ENCODE measurements around the gene PDE9A. TPM values are rescaled to one million over a fixed set of nuclear protein-coding genes. Genes with fewer than 3 reads are reported as not detected.

The PDE9A gene
- total and polyA plus RNA-seq, 2 of the 4 experiments (the other 2 are of a cell fraction), result 0.89 to 0.90 TPM

DNA sequence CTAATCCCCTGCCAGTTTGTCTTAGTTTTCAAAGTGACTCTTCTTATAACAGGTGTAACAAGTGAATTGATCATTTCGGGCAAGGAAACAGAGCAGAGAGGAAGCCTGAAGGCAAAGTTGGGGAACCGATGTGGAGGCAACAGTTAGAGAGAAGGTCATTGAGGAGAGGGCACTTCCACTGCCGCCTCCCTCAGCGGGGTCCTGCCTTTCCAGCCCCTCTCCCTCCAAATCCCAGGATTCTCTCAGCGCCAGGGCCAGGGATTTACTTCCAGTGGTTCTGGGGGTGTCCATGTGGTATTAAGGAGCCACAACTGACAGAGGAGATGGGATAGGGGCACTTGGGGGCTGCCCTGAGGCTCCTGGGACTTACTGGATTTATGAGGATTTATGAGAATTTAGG, 39.7 kb upstream of the PDE9A start:
- Histone ChIP-seq H3K56ac (ENCODE audit: extremely low read depth, insufficient read depth, low read length) (no peak overlapping the region), H4K20me1 (ENCODE audit: insufficient read depth, low read length) (no peaks in the 10 kb centered on the region), H2AK9ac (replicated peaks; ENCODE audit: low read depth, low read length, poor library complexity) (no peak overlapping the region), H3K14ac (replicated peaks; ENCODE audit: low read depth, low read length) (no peak overlapping the region), H4K8ac (ENCODE audit: low read depth in 2 of 2, low read length in 2 of 2) (no peak overlapping the region), H2BK5ac (ENCODE audit: low read depth, low read length, poor library complexity, severe bottlenecking) (no peak overlapping the region), H3K79me1 (ENCODE audit: low read depth in 1 of 2, low read length in 2 of 2) (no peaks in the 10 kb centered on the region), H4K5ac (ENCODE audit: low read depth, low read length) (no peak overlapping the region), H2BK120ac (ENCODE audit: low read depth, low read length) (no peak overlapping the region), H2BK15ac (ENCODE audit: low read depth, low read length) (no peak overlapping the region), H3K36me3 (ENCODE audit: control insufficient read depth, insufficient read depth, low read length) (no peaks in the 10 kb centered on the region), H2AFZ (replicated peaks; ENCODE audit: low read length, poor library complexity) (no peak overlapping the region), H2AK5ac (ENCODE audit: low read depth, low read length) (no peak overlapping the region), H3K9ac (ENCODE audit: low read depth, low read length) (no peak overlapping the region), H2BK20ac (ENCODE audit: low read depth, low read length) (no peak overlapping the region), H3K4ac (ENCODE audit: low read depth, low read length) (no peak overlapping the region), H3K4me2 (ENCODE audit: low read depth, low read length) (no peak overlapping the region), H3K23ac (ENCODE audit: low read depth, low read length) (no peak overlapping the region), H3K4me3 (ENCODE audit: insufficient read depth, low read depth, low read length) (no peak overlapping the region), H3K27me3 (ENCODE audit: control insufficient read depth, insufficient read depth, low read length) (peaks cover 20% of the 10 kb centered on the region), H3K9me3 (ENCODE audit: control insufficient read depth, insufficient read depth, low read length) (peaks cover 3% of the 10 kb centered on the region; the same call in 1 of the 2 replicates), H3K27ac (ENCODE audit: insufficient read depth, low read length) (no peak overlapping the region), H3K18ac (ENCODE audit: low read depth, low read length) (no peak overlapping the region), H3K9me1 (ENCODE audit: insufficient read depth, low read length) (no peaks in the 10 kb centered on the region), H4K91ac (ENCODE audit: insufficient read depth, low read depth, low read length) (no peak overlapping the region), H3K4me1 (ENCODE audit: control insufficient read depth, insufficient read depth, low read length) (no peaks in the 10 kb centered on the region)
- in situ Hi-C loops (cut with MboI; ENCODE audit: low sequenced_read_pairs), result no loop called here
- TF ChIP-seq BHLHE40 (IDR thresholded peaks at IDR 0.05; ENCODE audit: low read depth, low read length) (no peak), RCOR1 (IDR thresholded peaks at IDR 0.05; ENCODE audit: insufficient replicate concordance, low read length) (no peak), POLR2A (IDR thresholded peaks at IDR 0.05; ENCODE audit: low read depth, low read length) (no peak), MAFK (IDR thresholded peaks at IDR 0.05; ENCODE audit: low read depth, low read length) (no peak), NFE2L2 (IDR thresholded peaks at IDR 0.05; ENCODE audit: low read depth, low read length) (no peak), MXI1 (IDR thresholded peaks at IDR 0.05; ENCODE audit: borderline replicate concordance, low read depth, low read length) (no peak), MAZ (IDR thresholded peaks at IDR 0.05; ENCODE audit: borderline replicate concordance, low read depth, low read length) (no peak)
- TF ChIP-seq, protein P1, sequence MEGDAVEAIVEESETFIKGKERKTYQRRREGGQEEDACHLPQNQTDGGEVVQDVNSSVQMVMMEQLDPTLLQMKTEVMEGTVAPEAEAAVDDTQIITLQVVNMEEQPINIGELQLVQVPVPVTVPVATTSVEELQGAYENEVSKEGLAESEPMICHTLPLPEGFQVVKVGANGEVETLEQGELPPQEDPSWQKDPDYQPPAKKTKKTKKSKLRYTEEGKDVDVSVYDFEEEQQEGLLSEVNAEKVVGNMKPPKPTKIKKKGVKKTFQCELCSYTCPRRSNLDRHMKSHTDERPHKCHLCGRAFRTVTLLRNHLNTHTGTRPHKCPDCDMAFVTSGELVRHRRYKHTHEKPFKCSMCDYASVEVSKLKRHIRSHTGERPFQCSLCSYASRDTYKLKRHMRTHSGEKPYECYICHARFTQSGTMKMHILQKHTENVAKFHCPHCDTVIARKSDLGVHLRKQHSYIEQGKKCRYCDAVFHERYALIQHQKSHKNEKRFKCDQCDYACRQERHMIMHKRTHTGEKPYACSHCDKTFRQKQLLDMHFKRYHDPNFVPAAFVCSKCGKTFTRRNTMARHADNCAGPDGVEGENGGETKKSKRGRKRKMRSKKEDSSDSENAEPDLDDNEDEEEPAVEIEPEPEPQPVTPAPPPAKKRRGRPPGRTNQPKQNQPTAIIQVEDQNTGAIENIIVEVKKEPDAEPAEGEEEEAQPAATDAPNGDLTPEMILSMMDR (conservative IDR thresholded peaks at IDR 0.05; ENCODE audit: low read depth, low read length), result no peak
- intact Hi-C loops (cut with micrococcal nuclease), result no loop called here
- no CpG with 5 or more reads among the region's 5 CpGs for WGBS, 2 experiments (ENCODE audit: extremely low coverage in 2 of 2, insufficient read length in 1 of 2)
- no peak for DNase-seq
- dilution Hi-C loops (cut with HindIII; ENCODE audit: low sequenced_read_pairs, unreplicated experiment), result no loop called here
- CTCF ChIA-PET, result no interaction called here
- POLR2A ChIA-PET (ENCODE audit: unreplicated experiment), result no interaction called here
- no TSS peak for BruUV-seq (replicated peaks)
- ATAC-seq (ENCODE audit: low read depth), result no peak
